Stimulated activated CD8-positive, alpha-beta memory T cell treated with anti-CD3 and anti-CD28 coated beads, Interleukin-2, amount 100 ng/mL, for 48 hours (primary cell): ENCODE measurements around the gene AGAP1.

ENCODE experiments used
- DNase-seq, 2 donors: peaks; one replicate each; pipeline ENCODE4 v3.0.0-alpha.2; 2020; ENCODE audit warnings: low read depth in 2 of 2

AGAP1 gene

DNA sequence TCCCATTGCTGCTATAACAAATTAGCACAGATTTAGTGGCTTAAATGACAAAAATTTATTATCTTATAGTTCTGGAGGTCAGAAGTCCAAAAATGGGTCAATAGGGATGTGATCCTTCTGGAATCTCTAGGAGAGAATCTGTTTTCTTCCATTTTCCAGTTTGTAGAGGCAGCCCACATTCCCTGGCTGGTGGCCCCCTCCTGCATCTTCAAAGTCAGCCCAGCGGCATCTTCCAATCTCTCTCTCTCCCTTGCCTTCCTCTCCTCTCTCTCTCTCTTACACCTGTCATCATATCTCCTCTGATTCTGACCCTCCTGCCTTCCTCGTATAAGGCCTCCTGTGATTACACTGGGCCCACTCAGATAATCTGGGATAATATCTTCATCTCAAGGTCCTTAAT, 3.9 kb upstream of the AGAP1 start:
- DNase-seq, result no peak

DNA sequence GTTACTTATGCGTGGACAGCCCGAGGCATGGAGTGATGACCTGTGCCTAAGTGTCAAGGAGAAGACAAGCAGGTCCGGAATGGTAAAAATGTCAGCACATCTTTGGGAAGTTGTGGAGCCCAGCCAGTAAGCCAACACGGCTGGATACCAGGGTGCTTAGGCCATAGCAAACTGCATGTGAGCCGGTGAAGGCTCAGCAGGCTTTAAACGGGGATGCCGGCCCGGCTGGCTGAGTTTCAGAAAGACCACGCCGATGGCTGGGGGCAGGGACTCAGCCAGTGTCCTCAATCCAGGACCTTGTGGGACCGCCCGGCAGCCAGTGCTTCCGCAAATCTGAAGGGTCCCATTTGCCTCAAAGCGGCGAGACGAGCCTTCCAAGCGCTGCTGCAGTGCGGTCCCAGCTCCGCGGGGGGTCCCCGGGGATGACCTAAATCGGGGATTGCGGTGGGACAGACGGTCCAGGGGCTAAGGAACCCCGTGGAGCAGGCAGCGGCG, 946 bp upstream of the AGAP1 start:
- no peak for DNase-seq

DNA sequence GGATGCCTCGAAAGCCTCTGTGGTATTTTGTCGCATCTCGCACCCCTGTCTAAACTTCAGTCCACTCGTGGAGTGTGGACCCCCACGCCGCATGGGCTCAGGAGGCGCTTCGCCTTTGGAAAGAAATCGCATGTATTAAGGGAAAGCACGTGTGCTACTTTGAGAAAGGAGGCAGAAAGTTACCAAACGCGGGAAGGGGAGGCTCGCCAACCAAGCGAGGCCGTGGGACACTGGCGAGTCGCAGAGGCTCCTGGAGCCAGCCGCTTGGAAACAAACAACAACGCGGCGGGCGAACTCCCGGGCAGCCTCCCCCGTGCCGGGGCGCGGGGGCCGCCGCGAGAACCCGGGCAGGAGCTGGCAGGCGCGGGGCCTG, 455 bp upstream of the AGAP1 start:
- DNase-seq, result no peak

DNA sequence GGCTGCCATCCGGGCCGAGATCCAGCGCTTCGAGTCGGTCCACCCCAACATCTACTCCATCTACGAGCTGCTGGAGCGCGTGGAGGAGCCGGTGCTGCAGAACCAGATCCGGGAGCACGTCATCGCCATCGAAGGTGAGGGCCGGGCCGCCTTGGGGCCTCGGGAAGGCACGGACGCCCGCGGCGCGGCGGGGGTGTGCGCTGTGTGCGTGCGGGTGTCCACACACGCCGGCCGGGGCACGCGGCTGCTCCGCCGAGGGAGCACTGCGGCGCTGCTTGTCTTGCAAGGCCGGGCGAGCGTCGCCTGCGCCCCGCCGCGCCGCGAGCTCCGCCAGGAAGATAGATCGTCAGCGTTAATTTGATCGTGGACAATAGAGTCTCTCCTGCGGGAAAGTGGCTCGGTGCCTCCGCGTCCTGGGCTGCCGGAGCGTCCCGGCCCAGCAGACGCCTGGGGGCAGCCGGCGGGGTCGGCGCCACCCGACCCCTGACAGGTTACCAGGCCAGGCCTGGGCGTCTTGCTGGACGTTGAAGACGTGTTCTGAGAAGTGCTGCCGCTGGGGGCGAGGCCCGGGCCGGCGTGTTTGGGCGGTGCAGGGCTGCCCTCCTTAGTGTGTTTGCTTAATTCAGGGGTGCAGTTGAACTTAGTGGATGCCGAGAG, 1.0 kb downstream of the AGAP1 start:
- DNase-seq, result no peak

DNA sequence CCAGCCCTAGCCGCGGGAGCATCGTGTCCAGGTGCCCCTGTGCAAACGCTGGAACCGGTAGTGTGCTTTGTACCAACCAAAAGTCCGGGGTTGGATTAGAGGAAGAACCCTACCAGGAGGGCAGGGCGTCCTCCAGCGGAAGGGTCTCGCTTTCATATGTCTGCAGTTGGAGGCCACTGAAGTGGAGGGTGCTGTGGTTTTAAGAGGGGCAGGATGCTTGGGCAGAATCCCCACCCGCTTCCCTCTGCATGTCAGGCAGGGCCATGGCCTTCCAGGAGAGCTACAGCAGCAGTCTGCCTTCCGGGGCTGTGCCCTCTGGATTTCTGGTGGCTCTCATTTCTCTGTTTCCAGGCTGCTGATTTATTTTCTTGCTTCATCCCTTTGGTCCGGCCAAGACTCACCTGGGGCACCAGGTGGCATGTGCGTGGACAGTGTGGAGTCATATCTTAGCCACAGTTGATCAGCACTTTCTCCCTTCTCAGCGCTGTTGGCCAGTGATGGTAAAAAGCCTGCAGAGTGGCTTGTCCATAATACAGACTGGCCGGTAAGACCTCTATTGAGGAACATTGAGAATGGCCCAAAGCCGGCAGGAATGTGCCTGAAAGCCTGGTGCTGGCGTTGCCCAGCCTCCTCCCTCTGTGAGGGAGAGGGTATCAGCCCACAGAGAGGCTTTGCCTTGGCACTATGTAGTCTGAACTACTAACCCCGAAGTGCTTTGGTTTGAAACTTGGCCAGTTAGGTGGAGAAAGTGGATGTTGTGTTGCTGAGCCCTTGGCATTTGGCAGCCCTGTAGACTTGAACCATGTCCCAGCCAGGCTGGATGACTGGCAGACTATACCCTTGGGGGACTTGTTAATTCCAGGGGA, 1.8 kb downstream of the AGAP1 start:
- DNase-seq, result no peak

DNA sequence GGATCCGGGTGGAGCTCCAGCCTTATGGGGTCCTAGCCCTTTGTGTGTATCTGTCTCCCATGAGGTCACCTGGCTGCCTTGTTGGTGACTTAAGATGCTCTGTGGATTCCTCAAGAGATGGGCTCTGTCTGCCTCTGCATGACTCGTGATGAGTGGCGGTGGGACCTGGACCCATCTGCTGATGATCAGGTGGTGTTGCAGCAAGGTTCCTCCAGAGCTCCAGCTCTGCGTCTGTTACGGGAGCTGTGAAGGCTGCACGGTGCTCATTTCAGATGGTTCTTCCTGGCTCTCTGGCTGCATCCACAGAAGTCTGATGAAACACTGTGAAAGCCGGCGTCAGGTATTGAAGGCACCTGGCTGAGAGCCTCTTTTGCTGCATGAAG, 2.4 kb downstream of the AGAP1 start:
- no peak for DNase-seq

DNA sequence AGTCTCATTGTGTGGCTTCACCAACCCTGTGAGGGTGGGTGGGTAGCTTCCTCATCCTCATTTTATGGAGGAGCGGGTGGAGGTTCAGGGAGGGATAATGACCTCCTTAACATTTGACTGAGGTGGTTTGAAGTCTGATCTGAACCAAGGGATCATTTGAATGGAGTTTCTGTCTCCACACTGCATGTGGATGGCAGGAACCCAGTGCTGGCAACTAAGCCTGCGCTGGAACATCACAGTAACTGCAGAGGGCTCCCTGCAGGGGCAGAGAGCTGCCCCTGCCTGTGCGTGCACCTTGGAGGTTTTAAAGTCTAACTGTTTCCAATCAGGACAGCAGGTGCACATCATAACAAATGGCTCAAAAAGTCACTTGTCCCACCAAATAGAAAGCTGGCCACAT, 3.3 kb downstream of the AGAP1 start:
- DNase-seq, result no peak

DNA sequence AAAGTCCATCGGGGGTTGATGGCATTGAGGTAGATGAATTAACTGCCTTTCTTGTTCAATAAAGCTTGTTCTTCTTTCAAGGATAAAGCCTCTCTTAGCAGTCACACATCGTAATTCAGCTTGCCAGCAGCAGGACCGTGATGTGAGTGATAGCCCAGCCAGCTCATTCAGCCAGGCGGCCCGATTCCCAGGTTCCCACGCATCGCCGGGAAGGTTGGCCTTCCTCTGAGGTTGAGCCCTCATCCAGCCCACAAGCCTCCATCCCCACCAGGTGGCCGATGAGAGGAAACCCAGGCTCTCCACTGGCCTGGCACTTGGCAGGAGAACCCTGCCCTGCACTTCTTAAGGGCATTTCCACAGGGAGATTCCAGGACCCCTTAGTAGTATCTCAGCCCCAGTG, 4.7 kb downstream of the AGAP1 start:
- no peak for DNase-seq

DNA sequence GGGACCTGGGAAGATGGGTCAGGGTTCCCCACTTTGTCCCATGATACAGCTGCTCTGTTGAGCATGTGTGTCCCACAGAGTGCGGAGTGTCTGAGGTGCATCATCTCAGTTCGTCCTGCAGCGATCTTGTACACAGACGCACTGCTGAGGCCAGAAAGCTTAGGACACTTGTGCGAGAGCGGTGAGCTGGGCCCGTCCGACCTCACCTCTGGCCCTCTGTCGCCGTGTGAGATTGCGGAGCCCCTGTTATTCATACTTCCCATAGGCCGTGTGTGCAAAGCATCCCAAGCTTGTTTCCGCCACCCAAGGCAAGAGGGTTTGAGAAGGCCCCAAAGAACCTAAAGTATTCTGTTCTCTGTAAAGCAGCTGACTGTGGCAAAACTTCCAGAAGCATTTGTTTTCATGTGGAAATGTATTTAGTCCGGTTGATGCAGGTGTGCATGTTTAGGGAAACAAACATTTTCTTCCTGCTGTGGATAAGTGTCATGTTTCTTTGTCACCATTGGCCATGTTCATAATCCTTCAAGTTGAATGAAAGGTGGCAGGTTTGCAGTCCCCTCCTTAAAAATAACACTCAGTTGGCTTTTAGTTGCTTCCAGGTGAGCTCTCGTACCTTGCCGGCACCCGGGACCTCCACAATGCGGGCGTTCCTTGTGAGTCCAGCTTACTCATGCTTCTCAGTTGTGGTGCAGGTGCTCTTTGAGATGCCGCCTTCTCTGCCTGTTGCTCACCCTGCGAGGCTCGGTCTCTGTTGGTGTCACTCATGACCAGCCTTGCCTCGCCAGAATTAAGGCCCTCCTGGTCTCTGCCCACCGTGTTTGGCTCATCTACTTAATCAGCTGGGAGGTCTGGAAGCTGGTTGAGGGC, 5.3 kb downstream of the AGAP1 start:
- no peak for DNase-seq

DNA sequence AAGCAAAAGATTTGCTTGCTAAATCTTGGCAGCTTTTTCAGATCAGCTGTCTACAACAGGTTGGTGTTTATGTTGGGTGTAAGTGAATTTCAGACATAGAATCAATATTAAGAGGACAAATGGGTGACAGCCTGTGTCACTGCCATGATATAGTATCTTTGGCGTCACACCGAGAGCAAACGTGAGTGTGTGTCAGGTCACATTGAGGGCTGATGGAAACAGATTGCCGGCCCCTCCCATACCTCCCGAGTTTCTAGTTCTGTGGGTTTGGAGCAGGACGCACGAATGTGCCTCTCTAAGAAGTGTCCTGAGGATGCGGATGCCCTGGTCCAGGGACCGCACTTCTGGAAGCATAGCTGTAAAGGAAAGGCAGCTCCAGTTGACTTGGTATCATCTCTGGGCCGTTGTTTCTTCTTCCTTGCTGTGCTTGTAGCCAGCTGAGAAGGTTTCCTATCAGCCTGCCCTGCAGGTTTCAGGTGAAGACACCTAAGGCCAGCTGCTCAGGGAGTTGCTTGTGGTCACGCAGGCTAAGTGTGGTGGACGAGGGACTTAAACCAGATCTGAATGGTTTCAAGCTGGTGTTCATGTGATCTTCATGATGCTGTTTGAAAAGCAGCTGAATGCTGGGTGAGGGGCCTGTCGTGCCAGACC, 6.4 kb downstream of the AGAP1 start:
- no peak for DNase-seq

DNA sequence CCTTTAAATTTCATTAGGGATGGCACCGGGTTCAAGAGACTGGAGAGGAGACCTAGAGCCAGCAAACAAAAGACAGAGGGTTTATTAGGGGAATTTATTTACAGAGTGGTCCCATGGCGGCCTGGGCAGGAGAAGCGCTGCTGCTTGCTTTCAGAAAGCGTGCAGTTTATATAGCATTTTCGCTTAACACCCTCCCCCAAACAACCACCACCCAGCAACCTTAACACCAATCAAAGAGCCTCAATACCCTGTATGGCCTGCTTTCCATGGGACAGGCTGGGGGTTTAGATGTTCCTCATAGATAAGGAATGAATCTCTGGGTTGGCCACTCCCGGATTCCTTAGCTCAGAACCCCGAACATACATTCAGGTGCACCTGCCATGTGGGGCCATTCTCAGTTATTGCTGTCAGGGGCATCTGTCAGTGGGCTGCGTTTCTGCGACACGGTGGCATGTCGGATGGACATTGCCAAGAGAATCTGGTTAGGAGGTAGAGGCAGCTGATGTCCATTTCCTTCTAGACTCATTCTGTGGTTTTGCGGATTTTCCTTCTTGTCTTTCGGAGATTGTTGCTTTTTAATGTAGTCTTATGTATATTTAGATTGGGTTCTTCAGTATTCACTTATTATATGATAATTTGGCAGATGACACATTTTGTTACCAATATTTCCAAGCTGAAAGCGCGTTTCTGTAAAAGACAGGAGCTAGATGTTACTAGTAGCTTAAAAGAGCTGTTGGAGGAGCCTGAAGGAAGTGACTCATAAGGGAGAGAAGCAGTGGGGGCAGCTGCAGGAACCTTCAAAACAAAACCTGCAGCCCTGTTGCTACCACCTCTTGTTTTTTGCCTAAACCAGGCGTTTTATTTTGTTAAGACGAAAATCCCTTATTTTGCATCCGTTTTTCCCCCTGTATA, 7.2 kb downstream of the AGAP1 start:
- DNase-seq, result no peak

DNA sequence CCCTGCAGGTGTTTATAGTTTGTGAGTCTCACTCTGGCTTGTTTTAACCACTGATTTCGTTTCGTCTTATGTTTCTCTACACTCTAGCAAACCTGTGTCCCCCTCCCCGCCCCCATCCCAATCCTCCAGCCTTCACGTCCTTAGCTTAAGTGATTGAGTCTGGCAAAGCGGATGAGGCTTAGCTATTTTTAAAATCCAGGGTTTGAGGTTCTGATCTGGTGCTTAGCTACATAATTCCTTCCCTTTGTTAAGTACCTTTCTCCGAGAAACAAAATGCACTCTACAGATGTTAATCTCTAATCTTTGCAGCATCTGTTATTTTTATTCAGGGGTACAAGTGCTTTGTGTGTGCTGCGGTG, 7.8 kb downstream of the AGAP1 start:
- DNase-seq, result no peak

DNA sequence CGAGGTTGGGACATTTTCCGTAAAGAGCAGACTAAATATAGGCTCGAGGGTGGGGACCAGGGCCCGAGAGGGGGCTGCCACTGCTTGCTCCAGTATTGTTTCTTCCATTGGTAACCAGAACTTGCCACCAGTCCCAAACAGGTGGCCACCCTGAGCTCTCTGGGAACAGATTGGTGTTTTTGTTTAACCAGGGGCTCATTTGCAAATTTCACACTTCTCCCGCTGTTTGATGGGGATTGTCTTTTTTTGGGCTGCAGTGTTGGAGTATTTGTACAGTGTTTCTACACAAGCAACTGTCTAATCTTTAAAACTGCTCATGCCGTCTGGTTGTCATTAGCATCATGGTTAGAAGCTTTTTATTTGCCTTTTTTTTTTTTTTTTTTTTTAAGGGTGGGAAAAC, 8.5 kb downstream of the AGAP1 start:
- DNase-seq, result no peak

DNA sequence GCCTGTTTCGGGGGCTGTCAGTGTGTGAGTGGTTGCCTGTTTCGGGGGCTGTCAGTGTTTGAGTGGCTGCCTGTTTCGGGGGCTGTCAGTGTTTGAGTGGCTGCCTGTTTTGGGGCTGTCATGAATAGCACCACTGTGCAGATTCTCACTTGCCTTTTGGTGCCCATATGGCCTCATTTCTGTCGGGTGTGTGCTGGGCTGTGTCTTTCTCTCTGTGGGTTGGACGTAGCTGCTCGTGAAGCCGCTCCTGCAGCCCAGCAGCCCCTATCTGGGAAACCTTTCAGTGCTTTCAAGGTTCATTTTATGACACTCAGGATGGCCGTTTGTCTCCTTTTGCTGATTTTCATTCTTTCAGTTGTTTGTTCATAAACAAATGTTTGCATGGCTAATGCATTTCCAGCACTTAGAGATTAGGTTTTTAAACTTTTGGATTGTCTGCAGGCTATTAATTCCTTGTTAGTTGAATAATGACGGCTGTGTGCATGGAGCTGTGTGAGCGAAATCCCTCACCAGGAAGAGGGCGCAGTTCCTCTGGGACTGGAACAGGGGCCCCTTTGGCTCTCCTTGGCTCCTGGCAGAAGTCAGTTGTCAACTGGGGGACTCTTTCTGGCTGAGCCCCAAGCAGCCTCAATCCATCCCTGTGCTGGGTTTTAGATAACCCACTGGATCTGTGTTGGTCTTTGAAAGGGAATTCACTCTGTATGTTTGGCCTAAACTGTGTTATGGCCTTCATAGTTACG, 10.8 kb downstream of the AGAP1 start:
- no peak for DNase-seq

DNA sequence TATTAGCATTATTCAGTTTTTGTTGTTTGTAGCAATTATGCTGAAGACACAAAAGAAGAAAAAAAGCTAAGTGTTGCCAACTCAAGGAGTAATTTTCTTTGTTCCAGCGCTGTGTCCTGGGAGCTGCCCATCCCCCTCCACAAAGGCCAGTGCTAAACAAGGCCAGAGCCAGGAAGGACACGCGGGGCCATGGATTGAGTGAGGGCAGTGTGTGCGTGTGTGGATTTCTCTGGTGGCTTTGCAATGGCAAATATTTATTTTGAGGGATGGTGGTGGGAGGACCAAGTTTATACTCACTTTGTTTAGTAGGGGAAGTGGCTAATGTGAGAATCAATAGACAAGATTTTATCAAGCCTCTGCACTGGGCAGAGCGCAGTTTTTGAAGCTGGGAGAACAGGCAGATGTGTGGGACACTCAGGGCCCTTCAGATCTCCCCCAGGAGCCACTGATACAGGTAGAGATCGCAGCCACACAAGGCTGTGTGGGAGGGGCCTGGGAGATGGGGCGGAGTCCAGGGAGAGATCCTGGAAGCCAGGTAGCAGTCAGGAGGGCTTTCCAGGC, 11.4 kb downstream of the AGAP1 start:
- no peak for DNase-seq

DNA sequence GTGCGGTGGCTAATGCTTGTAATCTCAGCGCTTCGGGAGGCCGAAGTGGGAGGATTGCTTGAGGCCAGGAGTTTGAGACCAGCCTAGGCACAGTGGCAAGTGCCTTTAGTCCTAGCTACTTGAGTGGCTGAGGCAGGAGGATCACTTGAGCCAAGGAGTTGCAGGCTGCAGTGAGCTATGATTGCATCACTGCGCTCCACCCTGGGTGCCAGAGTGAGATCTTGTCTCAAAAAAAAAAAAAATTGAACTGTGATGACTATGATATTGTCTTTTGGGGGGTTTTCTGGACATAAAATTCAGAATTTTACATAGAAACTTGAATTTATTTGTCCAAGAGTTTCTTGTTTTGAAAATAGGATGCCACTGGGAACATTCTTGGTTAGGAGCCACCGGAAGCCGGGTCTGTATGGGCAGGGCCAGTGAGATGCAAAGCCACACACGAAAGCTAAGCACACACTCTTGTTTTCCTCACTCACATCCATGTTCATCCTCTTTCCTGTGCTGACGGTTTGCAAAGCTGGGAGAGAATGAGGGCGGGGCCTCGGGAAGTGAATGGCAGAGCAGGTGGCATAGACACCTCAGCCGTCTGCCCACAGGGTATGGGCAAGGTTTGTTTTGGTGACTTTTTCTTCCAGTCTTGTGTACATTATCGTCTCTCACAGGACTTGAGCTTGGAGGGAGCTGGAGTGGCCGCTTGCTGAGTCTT, 12.6 kb downstream of the AGAP1 start:
- DNase-seq, result no peak

DNA sequence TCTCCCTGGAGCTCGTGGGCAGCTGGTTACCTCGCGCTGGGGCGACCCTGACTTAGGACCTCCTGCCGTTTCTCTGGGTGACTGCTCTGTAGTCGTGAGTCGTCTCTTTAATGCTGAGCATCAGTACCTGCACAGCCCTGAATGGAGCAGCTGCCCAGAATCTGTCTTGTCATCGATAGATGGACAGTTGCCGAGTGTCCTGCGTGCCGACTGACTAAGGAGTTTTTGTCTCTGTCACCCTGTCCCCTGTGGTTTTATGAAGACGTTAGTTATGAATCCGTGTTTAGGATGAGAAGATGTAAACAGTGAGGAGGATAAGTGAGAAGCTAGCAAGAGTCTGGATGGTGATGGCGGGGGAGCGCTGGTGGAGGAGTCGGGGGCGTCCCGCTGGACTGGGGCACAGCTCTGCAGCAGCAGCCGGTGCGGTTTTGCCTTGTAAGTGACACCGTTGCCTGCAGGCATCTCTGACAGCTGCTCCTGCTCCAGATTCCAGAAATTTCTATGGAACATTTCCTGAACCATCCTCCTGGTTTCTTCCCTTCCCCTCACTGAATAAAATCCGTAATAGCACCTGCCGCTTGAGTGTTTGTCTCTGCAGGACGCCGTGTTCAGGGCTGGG, 13.3 kb downstream of the AGAP1 start:
- no peak for DNase-seq

DNA sequence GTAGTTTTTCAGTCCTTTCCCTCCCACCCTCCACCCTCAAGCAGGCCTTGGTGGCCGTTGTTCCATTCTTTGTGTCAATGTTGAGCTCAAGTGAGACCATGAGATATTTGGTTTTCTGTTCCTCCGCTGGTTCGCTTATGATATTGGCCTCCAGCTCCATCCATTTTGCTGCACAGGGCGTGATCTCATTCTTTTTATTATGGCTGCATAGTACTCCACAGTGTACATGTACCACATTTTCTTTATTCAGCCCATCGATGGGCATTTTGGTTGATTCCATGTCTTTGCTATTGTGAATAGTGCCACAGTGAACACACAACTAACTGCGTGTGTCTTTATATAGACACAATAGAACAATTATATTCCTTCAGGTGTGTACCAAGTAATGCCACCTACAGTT, 14.1 kb downstream of the AGAP1 start:
- no peak for DNase-seq
